22Rv1 (cell line): Measurements from ENCODE around the gene HBE1.

Experiments
- ZFX ChIP-seq: fragments of 450-650 bp; IDR thresholded peaks from 2 replicates; pipeline ENCODE4 v1.6.1; 2017; ENCODE audit warnings: antibody characterized with exemption, borderline replicate concordance
- TF ChIP-seq, protein P1 (sequence below): fragments of 450-650 bp; IDR thresholded peaks from 2 replicates; pipeline ENCODE4 v1.5.1; 2017; ENCODE audit warnings: mild to moderate bottlenecking

- TF ChIP-seq, protein P1, sequence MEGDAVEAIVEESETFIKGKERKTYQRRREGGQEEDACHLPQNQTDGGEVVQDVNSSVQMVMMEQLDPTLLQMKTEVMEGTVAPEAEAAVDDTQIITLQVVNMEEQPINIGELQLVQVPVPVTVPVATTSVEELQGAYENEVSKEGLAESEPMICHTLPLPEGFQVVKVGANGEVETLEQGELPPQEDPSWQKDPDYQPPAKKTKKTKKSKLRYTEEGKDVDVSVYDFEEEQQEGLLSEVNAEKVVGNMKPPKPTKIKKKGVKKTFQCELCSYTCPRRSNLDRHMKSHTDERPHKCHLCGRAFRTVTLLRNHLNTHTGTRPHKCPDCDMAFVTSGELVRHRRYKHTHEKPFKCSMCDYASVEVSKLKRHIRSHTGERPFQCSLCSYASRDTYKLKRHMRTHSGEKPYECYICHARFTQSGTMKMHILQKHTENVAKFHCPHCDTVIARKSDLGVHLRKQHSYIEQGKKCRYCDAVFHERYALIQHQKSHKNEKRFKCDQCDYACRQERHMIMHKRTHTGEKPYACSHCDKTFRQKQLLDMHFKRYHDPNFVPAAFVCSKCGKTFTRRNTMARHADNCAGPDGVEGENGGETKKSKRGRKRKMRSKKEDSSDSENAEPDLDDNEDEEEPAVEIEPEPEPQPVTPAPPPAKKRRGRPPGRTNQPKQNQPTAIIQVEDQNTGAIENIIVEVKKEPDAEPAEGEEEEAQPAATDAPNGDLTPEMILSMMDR: no peak
- TF ChIP-seq ZFX: no peak
Measured at GRCh38 chr11:5252192-5252918, 17.4 kb downstream of the HBE1 start.
